IPS DF 4.7 (cell line): Measurements from ENCODE around the gene PAFAH2.

Experiments
- DNase-seq: peaks from one replicate; pipeline ENCODE4 v3.0.0-alpha.2; 2013; ENCODE audit warnings: low spot score; ENCODE audit errors: extremely low read depth

Gene PAFAH2

DNA sequence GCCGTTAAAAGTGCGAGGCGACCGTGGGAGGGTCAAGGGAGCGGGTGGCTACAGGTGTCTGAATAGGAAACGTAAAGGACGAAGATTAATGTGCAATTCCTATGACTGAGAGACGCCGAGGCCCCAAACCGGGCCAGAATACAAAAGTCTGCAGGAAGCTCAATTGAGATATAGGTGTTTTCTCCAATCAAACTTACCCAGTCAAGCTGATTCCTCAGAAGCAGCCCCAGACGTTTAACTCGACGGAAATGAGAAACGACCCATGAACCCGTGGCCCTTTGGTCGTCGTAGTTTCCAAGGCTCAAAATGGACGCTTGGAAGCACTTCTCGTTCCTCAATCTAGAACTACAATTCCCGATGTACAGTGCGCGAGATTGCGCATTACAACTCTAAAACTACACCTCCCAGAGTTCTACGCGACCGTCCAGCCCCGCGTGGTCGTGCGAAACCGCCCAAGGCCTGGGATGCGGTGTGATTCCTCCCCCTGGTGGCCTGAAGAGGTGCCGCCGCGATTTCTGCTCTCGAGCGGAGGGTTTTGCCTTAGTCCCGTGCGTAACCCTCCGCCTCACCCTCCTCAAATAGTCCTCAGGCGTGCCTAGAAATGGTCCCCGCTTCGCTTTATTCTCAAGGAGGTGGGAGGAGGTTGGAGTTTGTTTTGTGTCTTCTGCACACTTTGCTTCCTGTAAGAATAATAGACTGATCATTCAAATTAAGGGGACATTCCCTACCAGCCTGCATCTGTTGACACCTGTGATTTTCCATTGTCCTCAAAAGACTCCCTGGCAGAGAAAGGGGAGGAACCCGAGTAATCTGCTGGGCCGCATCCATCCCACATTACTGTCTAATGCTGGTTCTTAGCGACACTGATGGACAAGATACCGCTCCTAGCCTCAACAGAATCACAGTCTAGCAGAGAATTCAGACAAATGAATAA lies at the start of gene PAFAH2:
TSS of gene PAFAH2 (minus strand) at position 236 of the 934 bp plus-strand sequence. CDS start 7,247 bp downstream, outside the sequence.
- DNase-seq, result peak; percentile 99

DNA sequence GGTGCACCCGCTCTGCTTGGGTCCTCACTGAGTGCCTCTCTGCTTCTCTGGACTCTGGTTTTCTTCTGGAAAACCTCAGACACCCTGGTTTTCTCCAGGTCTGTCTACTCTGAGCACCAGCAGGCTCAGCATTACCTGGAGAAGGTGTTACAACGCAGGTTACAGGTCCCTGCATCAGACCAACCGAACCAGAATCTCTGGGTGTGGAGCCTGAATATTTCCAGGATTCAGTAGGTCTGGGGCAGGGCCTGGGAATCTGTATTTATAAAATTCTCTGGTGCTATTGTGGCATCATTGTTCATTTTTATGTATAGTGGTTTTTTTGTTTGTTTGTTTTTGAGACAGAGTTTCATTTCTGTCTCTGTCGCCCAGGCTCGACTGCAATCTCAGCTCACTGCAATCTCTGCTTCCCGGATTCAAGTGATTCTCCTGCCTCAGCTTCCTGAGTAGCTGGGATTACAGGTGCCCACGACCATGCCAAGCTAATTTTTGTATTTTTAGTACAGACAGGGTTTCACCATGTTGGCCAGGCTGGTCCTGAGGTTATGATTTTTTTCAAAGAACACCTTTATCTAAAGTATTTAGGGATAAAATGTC lies 49.5 kb upstream of the PAFAH2 start:
- DNase-seq, result no peak

DNA sequence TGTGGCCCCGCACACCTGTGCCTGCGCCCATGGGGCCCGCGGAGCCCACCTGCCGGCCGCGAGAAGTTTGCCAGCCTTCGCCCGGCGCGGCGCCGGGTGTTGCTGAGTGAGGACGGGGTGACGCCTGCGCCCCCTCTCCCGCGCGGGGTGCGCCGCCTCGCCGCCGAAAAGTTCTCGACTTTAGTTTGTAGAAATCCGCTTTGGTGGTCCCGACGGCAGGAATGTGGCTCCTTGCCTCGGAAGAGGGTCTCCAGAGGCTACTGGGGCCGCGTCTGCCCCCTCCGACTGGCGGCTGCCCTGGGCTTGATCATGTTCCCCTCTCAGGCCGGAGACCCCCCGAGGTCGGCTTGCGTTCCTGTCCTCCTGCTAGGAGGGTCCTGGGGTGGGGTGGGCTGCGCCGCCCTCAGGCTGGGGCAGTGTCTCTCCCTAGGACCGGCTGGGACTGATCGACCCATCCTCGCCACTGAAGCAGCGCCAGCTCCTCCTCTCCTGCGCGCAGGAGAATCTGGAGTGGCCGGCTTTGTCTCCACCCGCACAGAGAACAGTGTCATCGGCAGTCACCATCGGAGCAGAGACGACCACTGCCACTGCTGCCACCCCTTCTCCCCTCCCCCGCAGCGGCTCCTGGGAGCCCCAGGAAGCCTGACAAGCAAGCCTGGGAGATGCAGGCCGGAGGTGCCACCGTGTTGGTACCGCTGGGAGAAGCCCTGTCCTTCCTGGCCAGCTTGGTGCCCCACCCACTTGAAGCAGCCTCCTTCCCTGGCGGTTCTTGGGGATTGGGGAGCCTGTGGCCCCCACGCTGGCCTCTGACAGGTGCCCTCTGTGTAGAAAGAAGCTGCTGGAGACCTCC lies 48.6 kb upstream of the PAFAH2 start:
- DNase-seq, result no peak

DNA sequence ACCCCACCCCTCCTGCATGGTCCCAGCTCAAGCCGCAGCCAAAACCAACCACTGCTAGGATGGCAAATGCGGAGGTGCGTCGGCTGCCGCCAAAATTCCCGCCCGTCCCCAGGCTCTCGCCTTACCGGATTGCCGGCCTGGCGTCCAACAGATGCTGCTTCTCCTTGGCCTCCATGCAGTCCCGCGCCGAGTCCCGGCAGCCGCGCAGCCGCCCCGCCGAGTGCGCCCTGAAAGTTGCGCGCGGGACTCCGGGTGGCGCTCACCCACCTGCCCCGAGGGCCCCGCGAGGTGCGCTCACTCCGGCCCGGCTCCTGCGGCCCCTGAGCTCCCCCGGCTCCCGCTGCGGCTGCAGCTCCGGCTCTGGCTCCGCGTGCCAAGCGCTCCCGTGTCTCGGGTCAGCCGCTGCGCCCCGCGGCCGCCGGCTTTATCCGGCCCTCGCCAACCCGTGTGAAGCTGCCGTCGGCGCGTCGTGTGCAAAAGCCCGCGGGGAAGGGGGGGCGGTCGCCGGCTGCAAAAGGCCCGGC lies 47.9 kb upstream of the PAFAH2 start, which contains the start of gene SLC30A2:
TSS of gene SLC30A2 (minus strand) at position 397 of the 524 bp plus-strand sequence. CDS start at position 175, 222 bp downstream.
- DNase-seq, result no peak

DNA sequence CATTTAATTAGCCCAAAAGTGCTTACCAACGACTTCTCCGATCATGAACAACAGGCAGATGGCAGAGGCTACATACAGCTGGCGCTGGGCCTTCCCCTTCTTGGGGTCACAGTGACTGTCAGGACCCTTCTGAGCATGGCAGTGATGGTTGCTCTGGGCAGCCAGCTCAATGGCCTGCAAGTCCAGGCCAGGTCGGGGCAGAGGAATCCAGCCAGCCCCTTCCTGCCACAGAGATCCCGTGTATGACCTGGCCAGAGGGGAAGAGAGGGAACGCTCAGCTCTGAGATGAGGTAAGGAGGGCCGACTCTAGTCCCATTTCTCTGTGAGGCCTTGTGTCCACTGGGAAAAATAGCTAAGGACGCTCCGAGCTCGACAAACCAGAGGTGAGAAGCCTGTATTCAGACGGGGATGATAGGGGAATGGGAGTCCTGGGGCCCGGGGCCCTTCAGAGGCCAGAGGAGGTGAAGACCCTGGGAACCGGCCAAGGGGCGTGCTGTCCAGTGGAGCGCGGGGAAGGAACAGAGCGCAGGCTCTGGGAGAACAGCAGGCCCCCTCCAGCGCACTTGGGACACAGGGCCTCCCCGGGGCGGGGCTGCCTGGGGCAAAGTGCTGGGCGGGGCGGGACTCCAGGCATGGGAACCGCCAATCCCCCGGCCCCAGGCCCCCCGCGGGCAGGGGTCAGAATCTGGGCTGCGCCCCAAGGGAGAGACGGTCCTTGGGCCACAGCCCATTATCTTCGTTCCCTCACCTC lies 47.3 kb upstream of the PAFAH2 start:
- no peak for DNase-seq

DNA sequence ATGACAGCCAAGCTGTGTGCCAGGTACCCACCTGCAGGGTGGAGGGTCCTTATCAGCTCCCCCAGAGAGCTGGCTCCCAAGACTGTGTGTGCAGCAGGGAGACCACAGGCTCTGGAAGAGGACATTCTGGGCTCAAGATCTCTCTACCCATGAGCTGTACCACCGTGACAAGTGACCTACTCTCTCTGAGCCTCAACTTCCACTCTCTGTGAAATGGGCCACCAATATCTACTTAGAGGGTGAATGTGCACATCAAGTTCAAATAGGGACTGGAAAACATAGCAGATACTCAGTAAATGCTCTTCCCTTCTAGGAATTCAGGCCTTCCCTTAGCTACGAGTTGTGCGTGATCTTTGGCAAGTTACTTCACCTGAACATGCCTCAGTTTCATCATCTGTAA lies 46.6 kb upstream of the PAFAH2 start:
- no peak for DNase-seq

DNA sequence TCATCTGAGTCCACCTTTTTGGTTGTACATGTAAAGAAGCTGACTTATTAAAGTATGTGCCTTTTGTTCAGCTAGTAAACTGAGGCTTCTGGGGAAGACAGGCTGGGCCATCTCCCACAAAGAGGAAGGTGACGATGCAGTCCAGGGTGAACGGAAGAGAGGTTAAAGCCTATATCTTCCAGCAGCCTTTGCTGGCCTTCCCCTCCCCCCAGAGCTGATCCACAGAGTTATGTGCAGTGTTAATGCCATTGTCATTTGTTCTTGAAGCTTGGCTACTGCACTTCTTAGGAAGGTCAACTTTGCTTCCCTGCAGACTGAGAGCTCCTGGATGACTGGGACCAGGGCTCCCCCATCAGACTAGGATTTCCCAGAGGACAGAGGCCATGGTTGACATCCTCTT lies 45.9 kb upstream of the PAFAH2 start:
- DNase-seq, result no peak

DNA sequence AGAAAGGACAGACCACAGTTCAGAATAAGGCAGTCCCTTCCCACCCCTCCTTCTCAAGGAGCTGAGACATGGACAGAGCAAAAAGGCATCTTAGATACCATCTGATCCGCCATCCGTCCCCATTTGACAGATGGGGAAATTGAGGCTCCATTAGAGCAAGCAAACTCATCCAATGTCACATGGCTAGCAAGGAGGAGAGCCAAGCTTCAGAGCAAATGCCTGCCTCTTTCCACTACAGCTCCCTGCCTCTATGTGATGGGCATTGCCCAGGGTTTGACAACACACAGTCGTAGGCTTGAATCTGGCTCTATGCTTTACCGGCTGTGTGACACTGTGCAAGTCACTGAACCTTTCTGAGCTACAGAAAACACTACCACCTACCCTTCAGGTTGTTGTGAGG lies 44.1 kb upstream of the PAFAH2 start:
- DNase-seq, result no peak

DNA sequence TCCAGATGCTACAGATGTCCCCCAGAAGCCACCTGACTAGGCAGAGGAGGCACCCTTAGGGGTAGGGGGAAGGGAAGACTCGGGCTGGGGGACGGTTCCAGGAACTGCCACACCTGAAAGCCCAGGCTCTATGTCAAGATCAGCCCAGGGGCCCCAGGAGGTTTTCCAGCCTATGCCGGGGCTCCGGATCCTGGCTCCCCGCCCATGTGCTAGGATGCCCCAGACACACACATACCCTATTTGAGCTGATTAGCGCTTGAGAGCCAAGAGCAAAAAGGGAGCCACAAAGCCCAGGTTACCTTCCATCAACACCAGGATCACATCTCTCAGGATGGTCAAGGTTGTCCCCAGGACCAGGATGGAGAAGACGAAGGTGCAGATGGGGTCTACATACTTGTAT lies 43.5 kb upstream of the PAFAH2 start:
- DNase-seq, result no peak

DNA sequence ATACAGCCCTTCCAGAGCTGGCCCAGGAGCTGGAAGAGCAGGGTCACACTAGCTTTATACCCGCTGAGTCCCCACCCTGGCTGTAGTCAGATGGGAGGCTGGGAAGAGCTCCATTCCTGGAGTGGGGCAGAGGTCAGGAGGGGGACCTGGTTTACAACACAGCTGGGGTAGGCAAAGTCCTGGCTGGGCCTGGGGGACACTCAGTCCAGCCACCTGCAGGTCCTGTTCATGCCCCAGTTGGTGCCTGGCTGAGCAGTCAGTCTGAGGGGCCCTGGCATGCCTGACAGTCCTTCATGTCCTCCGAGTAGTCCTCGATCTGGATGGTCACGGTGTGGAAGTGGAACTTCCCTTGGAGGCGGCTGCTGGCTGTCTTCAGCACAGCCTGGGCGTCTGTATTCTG lies 41.0 kb upstream of the PAFAH2 start:
- no peak for DNase-seq

DNA sequence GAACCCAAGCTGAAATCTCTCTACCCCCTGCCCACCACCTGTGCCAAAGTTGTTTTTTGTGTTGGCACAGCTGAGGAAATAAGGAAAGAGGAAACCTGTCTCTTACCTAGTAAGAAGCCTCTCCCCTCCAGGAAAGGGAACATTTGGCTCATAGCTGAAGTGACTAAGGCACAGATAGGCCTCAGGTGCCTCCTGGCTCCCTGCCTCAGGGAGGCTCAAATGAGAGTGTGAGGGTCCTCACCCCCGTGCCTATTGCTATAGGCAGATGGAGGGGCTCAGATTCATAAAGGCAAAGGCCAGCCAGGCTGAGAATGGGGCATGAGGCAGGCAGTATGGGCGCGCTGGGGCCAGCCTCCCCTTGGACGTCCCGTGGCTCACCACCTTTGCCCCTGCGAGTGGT lies 40.6 kb upstream of the PAFAH2 start:
- DNase-seq, result no peak

DNA sequence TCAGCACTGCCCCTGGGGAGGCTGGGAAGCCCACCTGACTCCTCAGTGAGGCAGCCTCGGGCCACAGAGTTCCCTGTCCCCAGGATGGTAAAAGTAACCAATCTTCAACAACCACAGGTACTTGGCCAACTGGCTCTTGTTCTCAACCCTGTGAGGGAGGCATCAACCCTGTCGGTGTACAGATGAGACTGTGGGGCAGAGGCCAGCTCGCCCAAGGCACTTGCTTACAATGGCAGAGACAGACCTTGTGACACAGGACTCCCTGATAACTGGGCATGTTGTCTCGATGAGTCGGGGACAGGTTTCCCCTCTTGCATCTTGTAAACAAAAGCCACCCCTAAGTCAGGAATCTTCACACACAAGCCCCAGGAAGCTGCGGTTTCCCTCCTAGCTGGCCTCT lies 40.0 kb upstream of the PAFAH2 start:
- no peak for DNase-seq

DNA sequence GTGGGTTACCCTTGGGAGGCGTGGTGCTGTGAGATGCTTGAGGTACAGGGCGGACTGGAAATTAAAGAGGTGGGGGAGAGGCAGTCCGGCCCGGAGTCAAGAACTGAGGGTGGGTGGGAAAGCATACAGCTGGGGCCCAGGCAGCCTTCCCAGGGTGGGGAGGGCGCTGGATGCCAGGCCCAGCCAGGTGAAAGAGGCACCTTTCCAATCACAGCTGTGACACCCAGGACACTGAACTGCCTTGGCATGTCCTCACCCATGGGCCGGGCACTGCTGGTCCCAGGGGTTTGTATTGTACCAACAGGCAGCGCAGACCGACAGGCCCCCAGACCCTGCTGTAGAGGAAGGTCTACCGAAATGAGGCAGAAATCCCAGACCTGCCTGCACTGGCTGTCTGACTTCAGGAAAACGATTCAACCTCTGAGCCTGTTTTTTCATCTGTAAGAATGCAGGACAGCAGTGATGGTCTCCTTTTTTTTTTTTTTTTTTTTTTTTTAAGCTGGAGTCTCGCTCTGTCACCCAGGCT lies 39.0 kb upstream of the PAFAH2 start:
- no peak for DNase-seq

DNA sequence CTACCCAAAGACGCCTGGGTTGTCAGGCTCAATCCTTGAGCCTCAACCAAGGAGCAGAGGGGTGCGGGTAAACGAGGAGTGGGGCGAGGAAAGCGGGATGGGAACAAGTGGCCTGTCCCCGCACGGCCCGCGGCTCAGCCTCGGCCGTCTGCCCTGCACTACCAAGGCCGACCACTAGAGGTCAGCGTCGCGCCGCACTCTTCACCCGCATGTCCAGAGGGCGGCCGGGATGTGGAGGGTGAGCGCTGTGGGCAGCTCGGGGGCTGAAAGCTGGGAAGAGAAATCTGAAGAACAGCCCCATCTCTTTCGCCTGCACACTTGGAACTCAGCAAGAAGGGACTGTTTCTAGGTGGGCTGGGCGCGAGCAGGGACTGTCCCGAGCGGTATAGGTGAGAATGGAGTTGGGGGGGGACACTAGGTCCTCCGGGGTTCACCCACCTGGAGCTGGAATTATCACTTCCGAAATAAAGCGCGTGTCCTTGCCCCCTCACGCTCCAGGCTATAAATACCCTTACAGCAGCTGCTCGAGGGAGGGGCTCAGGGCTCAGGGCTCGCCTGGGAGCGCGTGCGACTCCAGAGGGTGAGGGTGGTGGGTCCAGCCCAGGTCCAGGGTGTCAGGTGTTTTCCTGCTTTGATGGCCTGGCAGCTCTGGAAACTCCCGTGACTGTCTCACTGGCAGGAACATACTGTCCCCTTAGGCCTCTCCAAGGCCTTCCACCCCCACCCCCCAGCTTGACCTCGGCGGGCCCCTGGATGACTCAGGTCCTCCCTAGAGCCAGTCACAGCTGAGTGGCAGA lies 38.3 kb upstream of the PAFAH2 start:
- no peak for DNase-seq

DNA sequence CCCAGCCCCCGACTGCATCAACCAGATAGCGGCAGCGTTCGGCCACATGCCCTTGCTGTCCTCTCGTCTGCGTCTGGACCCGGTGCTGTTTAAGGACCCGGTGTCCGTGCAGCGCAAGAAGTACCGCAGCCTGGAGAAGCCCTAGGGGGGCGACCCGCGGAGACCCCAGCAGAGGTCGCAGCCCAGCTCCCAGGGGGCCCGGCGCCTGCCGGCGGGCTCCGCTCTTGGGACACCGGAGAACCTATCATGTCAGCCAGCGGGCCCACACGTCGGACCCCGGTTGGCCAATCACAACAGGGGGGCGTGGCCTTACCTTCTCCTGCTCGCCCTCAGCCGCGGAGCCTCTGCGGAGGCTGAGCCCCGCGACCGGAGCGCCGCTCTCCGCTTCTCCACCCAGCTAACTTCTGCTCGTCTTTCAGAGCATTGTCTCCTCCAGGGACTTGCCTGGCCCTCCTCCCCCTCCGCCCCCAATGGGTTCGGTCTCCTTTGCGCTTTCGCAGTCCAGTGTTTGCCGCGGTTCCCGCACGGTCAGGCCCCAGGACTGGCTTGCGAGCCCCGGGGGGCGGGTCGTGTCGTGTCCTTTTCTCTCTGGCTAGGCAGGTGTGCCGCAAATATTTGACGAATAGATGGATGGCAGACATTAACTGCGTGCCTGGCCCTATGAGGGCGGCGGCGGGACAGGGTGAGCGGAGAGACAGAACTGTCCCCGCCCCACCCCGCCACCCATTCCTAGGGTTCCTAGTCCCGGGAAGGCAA lies 37.5 kb upstream of the PAFAH2 start:
- DNase-seq, result no peak

DNA sequence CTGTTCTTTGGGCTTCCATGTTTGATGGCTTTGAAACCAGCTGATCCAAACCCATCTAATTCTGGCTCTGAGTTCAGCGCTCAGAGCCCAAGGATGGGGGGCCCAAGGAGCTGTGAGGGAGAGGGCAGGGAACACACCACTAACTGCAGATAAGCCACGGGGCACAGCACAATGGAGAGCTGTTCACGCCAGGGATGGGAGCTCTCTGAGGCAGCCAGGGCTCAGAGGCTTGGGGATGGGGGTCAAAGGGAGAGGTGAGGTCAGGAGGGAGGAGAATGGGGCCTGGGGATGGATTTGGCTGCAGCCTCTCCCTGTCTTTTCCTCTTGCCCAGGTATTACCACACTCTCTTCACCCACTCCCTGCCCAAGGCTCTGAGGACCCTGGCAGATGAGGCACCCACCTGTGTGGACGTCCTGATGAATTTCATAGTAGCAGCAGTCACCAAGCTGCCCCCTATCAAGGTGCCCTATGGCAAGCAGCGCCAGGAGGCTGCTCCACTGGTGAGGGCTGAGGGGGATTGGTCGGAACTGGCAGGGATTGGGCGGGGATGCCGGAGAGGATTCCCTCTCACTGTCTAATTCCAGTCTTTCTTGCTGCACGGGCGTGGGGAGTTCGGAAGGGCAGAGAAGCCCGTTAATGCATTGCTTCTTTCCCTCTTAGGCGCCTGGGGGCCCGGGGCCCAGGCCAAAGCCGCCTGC lies 36.8 kb upstream of the PAFAH2 start:
- DNase-seq, result no peak

DNA sequence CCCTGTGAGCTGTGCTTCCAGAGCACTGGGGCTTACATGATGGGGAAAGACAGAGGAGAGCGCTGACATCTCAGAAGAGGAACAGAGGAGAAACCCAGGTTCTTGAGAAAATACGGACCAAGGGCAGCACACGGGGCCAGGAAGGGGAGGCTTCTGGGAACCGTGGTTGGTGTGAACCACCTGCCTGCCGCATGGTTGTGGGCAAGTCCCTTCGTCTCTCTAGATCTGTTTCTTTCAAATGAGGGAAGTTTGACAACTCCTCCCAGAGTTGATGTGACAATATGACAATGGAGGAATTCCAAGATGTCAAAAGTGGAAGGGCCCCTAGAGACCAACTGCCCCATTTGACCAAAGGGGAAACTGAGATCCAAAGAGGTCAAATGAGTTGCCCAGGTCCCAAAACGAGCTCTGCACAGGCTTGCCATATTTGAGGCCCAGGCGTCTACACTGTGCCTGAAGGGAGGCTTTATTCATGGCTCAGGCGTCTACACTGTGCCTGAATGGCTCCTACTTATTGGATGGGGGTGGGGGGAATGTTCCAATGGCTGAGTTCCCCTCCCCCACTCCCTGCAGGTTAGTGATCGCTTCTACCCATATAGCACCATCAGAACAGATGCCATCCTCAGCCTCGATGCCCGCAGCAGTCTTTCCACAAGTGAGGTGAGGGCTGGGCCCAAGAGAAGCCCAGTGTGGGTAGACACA lies 34.9 kb upstream of the PAFAH2 start:
- DNase-seq, result no peak
